ENCODE results near the gene HIBCH. TPM values are rescaled to one million over a fixed set of nuclear protein-coding genes. Genes with fewer than 3 reads are reported as not detected.
"Not testable (repeated sequence)": the region's sequence is repeated elsewhere in the genome, so short reads cannot be mapped to it uniquely, and the experiment has no call there.

Gene HIBCH
- total RNA-seq, 1 experiment from 2014 or later: 12.4 TPM

GRCh38 chr2:190312635-190313025, 7.0 kb downstream of the HIBCH start:
- not testable (repeated sequence) for DNase-seq (ENCODE audit: extremely low read depth, low read depth)

GRCh38 chr2:190311893-190312634, 7.6 kb downstream of the HIBCH start:
- no peak for DNase-seq (ENCODE audit: extremely low read depth, low read depth)

- DNase-seq (ENCODE audit: extremely low read depth, low read depth): no peak
Observed at GRCh38 chr2:190308031-190308430, 11.6 kb downstream of the HIBCH start.

GRCh38 chr2:190304404-190304803, 15.2 kb downstream of the HIBCH start:
- no peak for DNase-seq (ENCODE audit: extremely low read depth, low read depth)

GRCh38 chr2:190303647-190304046, 16.0 kb downstream of the HIBCH start:
- no peak for DNase-seq (ENCODE audit: extremely low read depth, low read depth)

GRCh38 chr2:190302052-190302451, 17.6 kb downstream of the HIBCH start:
- DNase-seq (ENCODE audit: extremely low read depth, low read depth): no peak

- no peak for DNase-seq (ENCODE audit: extremely low read depth, low read depth)
Observed at GRCh38 chr2:190301032-190301431, 18.6 kb downstream of the HIBCH start.

- not testable (repeated sequence) for DNase-seq (ENCODE audit: extremely low read depth, low read depth)
Observed at GRCh38 chr2:190297880-190298279, 21.7 kb downstream of the HIBCH start.

- no peak for DNase-seq (ENCODE audit: extremely low read depth, low read depth)
Observed at GRCh38 chr2:190283783-190284182, 35.8 kb downstream of the HIBCH start.

- no peak for DNase-seq (ENCODE audit: extremely low read depth, low read depth)
Observed at GRCh38 chr2:190280565-190281350, 38.9 kb downstream of the HIBCH start.

- DNase-seq (ENCODE audit: extremely low read depth, low read depth): not testable (repeated sequence)
Observed at GRCh38 chr2:190279256-190280134, 40.1 kb downstream of the HIBCH start.

- no peak for DNase-seq (ENCODE audit: extremely low read depth, low read depth)
Observed at GRCh38 chr2:190277234-190278112, 42.2 kb downstream of the HIBCH start.

- no peak for DNase-seq (ENCODE audit: extremely low read depth, low read depth)
Observed at GRCh38 chr2:190272457-190272842, 47.2 kb downstream of the HIBCH start.

GRCh38 chr2:190271783-190272456, 47.7 kb downstream of the HIBCH start:
- no peak for DNase-seq (ENCODE audit: extremely low read depth, low read depth)

- no peak for DNase-seq (ENCODE audit: extremely low read depth, low read depth)
Observed at GRCh38 chr2:190270298-190270697, 49.3 kb downstream of the HIBCH start.

GRCh38 chr2:190269699-190270098, 49.9 kb downstream of the HIBCH start:
- DNase-seq (ENCODE audit: extremely low read depth, low read depth): not testable (repeated sequence)

GRCh38 chr2:190267302-190267701, 52.3 kb downstream of the HIBCH start:
- no peak for DNase-seq (ENCODE audit: extremely low read depth, low read depth)

- DNase-seq (ENCODE audit: extremely low read depth, low read depth): no peak
Observed at GRCh38 chr2:190266314-190266713, 53.3 kb downstream of the HIBCH start.

- DNase-seq (ENCODE audit: extremely low read depth, low read depth): no peak
Observed at GRCh38 chr2:190261851-190262250, 57.8 kb downstream of the HIBCH start.

Data from NCI-H460 (cell line).